ENCODE data around the gene INPP5K.
"Not testable (repeated sequence)": the region's sequence is repeated elsewhere in the genome, so short reads cannot be mapped to it uniquely, and the experiment has no call there.

INPP5K gene

DNA sequence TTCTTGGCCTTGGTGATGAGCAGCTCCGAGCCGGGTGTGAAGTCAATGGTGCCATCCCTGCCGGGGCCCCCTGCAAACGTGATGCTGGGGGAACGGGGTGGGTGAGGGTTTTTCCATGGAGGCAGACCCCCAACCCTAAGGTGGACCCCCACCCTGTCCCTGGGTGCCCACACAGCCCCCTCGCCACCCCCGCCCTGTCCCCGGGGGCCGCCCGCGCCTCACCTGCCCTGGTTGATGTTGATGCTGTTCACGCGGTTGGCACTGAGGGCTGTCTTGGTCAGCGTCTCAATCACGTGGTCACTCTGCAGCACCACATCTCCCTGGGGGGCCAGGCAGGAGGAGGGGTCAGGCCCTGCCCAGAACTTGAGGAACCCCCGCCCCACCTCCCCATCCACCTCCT is 49.2 kb downstream of the INPP5K start:
- Histone ChIP-seq H3K4me3 (ENCODE audit: low read length in 2 of 2) (no peak overlapping the region), H3K27me3 (ENCODE audit: control insufficient read depth in 2 of 2, insufficient read depth in 2 of 2, low read length in 2 of 2) (no peaks in the 10 kb centered on the region), H3K9me3 (ENCODE audit: control insufficient read depth in 2 of 2, low read length in 2 of 2) (no peaks in the 10 kb centered on the region), H3K27ac (ENCODE audit: low read depth in 2 of 2, low read length in 2 of 2) (no peak overlapping the region), H3K36me3 (ENCODE audit: control insufficient read depth in 2 of 2, insufficient read depth in 2 of 2, low read length in 2 of 2) (peaks cover 47 to 49% of the 10 kb centered on the region in 2 donors), H3K4me1 (ENCODE audit: control insufficient read depth in 2 of 2, insufficient read depth in 2 of 2, low read length in 2 of 2) (peaks cover 0 to 7% of the 10 kb centered on the region in 2 donors), H3K9ac (ENCODE audit: low read depth in 1 of 2, low read length in 2 of 2) (no peak overlapping the region)

DNA sequence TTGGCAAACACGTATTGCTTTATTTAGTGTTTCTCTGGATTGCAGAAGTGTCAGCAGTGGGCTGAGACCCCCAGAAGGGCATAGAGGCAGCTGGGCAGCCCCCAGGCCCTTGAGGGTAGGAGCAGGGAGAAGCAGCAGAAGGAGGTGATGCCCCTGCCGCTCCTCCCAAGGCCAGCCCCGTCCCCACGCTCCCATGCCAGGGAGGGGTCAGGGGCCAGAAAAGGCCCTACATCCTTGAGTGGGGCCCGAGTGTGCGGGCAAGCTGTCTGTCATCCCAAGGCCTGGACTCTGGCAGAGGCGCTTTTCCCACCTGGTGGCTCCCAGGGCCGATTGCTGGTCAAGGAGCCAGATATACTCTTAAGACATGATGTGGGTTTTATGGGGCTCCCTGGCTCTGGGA is 52.2 kb downstream of the INPP5K start:
- H3K27ac ChIP-seq (ENCODE audit: low read depth in 2 of 2, low read length in 2 of 2), result no peak overlapping the region
- H3K36me3 ChIP-seq (ENCODE audit: control insufficient read depth in 2 of 2, insufficient read depth in 2 of 2, low read length in 2 of 2), result peaks cover 34 to 39% of the 10 kb centered on the region in 2 donors
- no peaks in the 10 kb centered on the region for H3K9me3 ChIP-seq (ENCODE audit: control insufficient read depth in 2 of 2, low read length in 2 of 2)
- no peak overlapping the region for H3K9ac ChIP-seq (ENCODE audit: low read depth in 1 of 2, low read length in 2 of 2)
- H3K4me3 ChIP-seq (ENCODE audit: low read length in 2 of 2), result no peak overlapping the region
- H3K4me1 ChIP-seq (ENCODE audit: control insufficient read depth in 2 of 2, insufficient read depth in 2 of 2, low read length in 2 of 2), result peaks cover 4 to 14% of the 10 kb centered on the region in 2 donors
- H3K27me3 ChIP-seq (ENCODE audit: control insufficient read depth in 2 of 2, insufficient read depth in 2 of 2, low read length in 2 of 2), result no peaks in the 10 kb centered on the region

DNA sequence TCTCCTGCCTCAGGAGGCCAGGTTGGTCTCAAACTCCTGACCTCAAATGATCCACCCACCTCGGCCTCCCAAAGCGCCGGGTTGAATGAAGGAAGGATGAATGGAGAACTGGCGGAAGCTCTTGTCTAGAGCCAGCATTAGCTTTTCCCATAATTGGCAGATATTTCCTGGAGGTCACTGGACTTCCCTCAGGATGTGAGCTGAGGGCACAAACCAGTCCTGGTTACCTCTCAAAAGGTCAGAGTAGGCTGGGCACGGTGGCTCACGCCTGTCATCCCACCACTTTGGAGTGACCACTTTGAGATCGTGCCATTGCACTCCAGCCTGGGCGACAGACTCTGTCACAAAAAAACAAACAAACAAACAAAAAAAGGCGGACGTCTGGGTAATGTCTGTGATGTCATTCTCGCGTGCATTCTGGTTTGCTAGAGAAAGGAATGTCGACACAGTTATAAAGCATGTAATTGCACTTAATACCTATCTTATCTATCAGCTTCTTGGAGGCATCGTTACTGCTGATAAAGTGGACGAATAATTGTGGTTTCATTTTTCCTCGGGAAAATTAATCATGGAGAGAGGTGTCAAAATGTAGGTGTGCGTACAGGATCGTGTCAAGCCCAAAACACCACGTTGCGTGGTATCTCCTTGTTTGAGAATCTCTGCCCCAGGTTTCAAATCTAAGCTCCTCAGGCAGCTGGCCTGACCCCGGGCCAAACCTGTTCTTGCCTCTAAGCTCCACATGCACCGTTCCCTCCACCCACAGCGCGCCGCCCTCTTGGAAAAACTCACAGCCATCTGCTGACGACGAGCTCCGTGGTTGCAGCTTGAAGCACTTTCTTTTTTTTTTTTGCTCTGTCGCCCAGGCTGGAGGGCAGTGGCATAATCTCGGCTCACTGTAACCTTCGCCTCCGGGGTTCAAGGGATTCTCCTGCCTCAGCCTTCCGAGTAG is 54.0 kb downstream of the INPP5K start:
- Histone ChIP-seq H3K9ac (ENCODE audit: low read depth in 1 of 2, low read length in 2 of 2) (no peak overlapping the region), H3K4me3 (ENCODE audit: low read length in 2 of 2) (no peak overlapping the region)

DNA sequence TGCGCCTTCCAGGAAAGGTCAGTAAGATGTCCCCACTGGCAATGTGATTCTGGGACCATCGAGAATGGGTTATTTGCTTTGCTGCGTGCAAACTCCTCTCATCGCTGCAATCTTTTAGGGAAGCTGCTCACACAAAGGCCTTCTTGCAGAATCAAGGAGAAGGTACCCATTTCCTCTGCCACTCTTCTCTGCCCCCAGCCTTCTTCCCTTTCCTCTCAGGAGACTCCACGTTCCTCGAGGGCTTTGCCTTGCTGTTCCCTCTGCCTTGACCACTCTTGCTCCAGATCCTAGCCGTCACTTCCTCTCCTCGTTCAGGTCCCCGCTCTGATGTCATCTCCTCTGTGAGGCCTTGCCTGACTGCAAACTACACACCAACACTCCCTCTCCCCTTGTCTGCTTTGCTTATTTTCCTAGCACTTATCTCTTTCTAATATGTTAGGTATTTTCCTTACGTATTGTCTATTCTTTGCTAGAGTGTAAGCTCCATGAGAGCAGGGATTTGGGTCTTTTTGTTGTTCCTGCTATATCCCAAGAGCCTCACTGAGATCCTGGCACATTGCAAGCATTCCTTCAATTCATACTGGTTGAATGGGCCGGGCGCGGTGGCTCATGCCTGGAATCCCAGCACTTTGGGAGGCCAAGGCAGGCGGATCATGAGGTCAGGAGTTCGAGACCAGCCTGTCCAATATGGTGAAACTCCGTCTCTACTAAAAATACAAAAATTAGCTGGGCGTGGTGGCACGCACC is 55.0 kb downstream of the INPP5K start:
- H3K27ac ChIP-seq (ENCODE audit: low read depth in 2 of 2, low read length in 2 of 2), result no peak overlapping the region
- H3K4me1 ChIP-seq (ENCODE audit: control insufficient read depth in 2 of 2, insufficient read depth in 2 of 2, low read length in 2 of 2), result peaks cover 10 to 19% of the 10 kb centered on the region in 2 donors
- H3K9ac ChIP-seq (ENCODE audit: low read depth in 1 of 2, low read length in 2 of 2), result no peak overlapping the region

More for the DNA sequence above, 54.0 kb downstream of the INPP5K start:
- peaks cover 19 to 24% of the 10 kb centered on the region in 2 donors for H3K36me3 ChIP-seq (ENCODE audit: control insufficient read depth in 2 of 2, insufficient read depth in 2 of 2, low read length in 2 of 2)
- peaks cover 4 to 14% of the 10 kb centered on the region in 2 donors for H3K4me1 ChIP-seq (ENCODE audit: control insufficient read depth in 2 of 2, insufficient read depth in 2 of 2, low read length in 2 of 2)
- no peaks in the 10 kb centered on the region for H3K9me3 ChIP-seq (ENCODE audit: control insufficient read depth in 2 of 2, low read length in 2 of 2)
- no peak overlapping the region for H3K27ac ChIP-seq (ENCODE audit: low read depth in 2 of 2, low read length in 2 of 2)
- H3K27me3 ChIP-seq (ENCODE audit: control insufficient read depth in 2 of 2, insufficient read depth in 2 of 2, low read length in 2 of 2), result no peaks in the 10 kb centered on the region

DNA sequence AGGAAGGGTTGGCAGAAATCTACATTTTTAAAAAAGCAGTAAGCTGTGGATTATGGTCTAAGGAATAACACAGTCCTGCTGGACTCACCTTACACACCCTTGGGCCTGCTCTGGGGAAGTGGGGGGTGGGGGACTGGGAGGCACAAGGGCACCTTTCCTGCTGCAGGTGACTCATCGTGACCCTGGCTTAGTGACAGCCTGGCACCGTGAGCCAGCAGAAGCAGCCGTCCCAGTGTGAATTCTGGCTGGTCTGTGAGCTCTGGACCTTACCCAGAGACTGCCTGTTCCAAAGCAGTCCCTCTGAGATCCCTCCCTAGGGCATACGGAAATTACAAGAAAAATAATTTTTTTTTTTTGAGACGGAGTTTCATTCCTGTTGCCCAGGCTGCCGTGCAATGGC is 56.2 kb downstream of the INPP5K start:
- peak overlapping the region; percentile 5 to 62 for H3K27ac ChIP-seq (ENCODE audit: low read depth in 2 of 2, low read length in 2 of 2)

More for the DNA sequence above, 55.0 kb downstream of the INPP5K start:
- Histone ChIP-seq H3K4me3 (ENCODE audit: low read length in 2 of 2) (no peak overlapping the region), H3K27me3 (ENCODE audit: control insufficient read depth in 2 of 2, insufficient read depth in 2 of 2, low read length in 2 of 2) (no peaks in the 10 kb centered on the region), H3K36me3 (ENCODE audit: control insufficient read depth in 2 of 2, insufficient read depth in 2 of 2, low read length in 2 of 2) (peaks cover 15 to 18% of the 10 kb centered on the region in 2 donors), H3K9me3 (ENCODE audit: control insufficient read depth in 2 of 2, low read length in 2 of 2) (no peaks in the 10 kb centered on the region)

DNA sequence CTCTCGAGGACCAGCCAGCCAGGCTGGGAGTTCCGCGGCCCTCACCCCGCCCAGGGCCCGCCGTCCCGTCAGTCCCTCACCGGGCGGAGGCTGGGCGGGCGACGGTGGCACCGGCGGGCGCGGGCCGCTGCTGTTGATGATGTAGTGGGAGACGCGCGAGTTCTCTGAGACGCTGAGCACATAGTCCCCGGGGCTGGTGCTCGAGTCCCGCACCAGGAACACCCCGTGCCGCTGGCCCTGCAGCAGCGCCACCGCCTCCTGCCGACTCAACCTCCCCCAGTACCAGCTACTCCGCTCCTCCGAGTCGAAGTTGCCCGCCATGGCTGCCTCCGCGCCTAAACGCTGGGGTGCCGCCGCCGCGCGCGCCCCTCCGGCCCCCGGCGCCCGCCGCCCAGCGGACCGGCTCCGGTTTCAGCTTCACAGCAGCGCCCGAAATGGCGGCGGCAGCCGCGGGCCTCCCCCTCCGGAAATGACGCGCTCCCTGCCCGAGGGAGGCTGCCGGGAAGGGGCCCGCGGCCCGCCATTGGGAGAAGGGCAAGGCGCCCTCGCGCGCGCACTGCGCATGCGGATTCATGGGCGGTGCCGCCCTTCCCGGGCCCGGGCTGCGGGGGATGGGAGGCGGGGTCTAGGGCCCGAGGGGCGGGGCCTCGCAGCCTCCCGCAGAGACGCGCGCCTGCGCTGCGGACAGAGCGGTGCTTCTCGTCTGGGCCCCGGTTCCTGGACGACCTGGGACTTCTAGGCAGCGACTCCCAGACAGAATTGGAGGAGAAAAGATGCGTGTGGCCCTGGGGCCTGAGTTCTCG is 60.4 kb downstream of the INPP5K start, which contains the start of gene CRK:
Gene CRK, minus strand, starts transcription at position 436 of the 803 bp plus-strand sequence. Its CDS starts 115 bp downstream, at position 321.
- Histone ChIP-seq H3K36me3 (ENCODE audit: control insufficient read depth in 2 of 2, insufficient read depth in 2 of 2, low read length in 2 of 2) (peaks cover 3 to 4% of the 10 kb centered on the region in 2 donors), H3K4me3 (ENCODE audit: low read length in 2 of 2) (peak within 1 kb of the TSS; percentile 87 to 98), H3K27ac (ENCODE audit: low read depth in 2 of 2, low read length in 2 of 2) (peak within 1 kb of the TSS; percentile 99), H3K4me1 (ENCODE audit: control insufficient read depth in 2 of 2, insufficient read depth in 2 of 2, low read length in 2 of 2) (peaks cover 23 to 34% of the 10 kb centered on the region in 2 donors), H3K27me3 (ENCODE audit: control insufficient read depth in 2 of 2, insufficient read depth in 2 of 2, low read length in 2 of 2) (no peaks in the 10 kb centered on the region), H3K9ac (ENCODE audit: low read depth in 1 of 2, low read length in 2 of 2) (peak within 1 kb of the TSS; percentile 88 to 99), H3K9me3 (ENCODE audit: control insufficient read depth in 2 of 2, low read length in 2 of 2) (no peaks in the 10 kb centered on the region)

More for the DNA sequence above, 56.2 kb downstream of the INPP5K start:
- H3K9ac ChIP-seq (ENCODE audit: low read depth in 1 of 2, low read length in 2 of 2), result peak overlapping the region in 1 of 2 donors; percentile 39
- H3K4me3 ChIP-seq (ENCODE audit: low read length in 2 of 2), result no peak overlapping the region
- H3K36me3 ChIP-seq (ENCODE audit: control insufficient read depth in 2 of 2, insufficient read depth in 2 of 2, low read length in 2 of 2), result peaks cover 9 to 12% of the 10 kb centered on the region in 2 donors
- H3K27me3 ChIP-seq (ENCODE audit: control insufficient read depth in 2 of 2, insufficient read depth in 2 of 2, low read length in 2 of 2), result no peaks in the 10 kb centered on the region
- H3K9me3 ChIP-seq (ENCODE audit: control insufficient read depth in 2 of 2, low read length in 2 of 2), result no peaks in the 10 kb centered on the region
- H3K4me1 ChIP-seq (ENCODE audit: control insufficient read depth in 2 of 2, insufficient read depth in 2 of 2, low read length in 2 of 2), result peaks cover 10 to 19% of the 10 kb centered on the region in 2 donors

DNA sequence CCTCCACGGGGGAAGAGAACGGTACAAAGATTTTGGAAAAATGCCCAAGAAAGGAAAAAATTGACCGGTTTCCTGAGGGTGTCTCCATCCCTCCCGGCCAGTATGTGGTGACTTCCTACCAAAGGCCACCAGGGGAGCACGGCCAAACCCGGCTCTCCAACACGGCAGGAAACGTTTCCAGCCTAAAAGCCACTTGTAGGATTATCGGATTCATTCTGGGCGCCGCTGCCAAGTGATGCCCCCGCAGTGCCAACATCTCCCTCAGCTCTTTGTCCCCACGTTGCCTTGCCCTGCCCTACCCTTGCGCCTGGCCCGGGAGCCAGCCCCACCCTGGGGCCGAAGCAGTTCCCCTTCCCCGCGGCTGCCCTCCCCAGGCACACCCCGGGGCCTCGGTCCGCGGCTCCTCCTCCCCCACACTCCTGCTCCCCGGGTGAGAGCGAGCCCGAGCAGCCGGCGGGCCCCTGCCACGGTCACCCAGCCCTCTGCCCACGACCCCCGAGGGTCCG is 61.1 kb downstream of the INPP5K start:
- Histone ChIP-seq H3K9me3 (ENCODE audit: control insufficient read depth in 2 of 2, low read length in 2 of 2) (no peaks in the 10 kb centered on the region), H3K27me3 (ENCODE audit: control insufficient read depth in 2 of 2, insufficient read depth in 2 of 2, low read length in 2 of 2) (no peaks in the 10 kb centered on the region), H3K27ac (ENCODE audit: low read depth in 2 of 2, low read length in 2 of 2) (peak overlapping the region; percentile 99), H3K36me3 (ENCODE audit: control insufficient read depth in 2 of 2, insufficient read depth in 2 of 2, low read length in 2 of 2) (peaks cover 3 to 4% of the 10 kb centered on the region in 2 donors), H3K4me3 (ENCODE audit: low read length in 2 of 2) (peak overlapping the region; percentile 87 to 98), H3K4me1 (ENCODE audit: control insufficient read depth in 2 of 2, insufficient read depth in 2 of 2, low read length in 2 of 2) (peaks cover 23 to 34% of the 10 kb centered on the region in 2 donors), H3K9ac (ENCODE audit: low read depth in 1 of 2, low read length in 2 of 2) (peak overlapping the region; percentile 88 to 99)

DNA sequence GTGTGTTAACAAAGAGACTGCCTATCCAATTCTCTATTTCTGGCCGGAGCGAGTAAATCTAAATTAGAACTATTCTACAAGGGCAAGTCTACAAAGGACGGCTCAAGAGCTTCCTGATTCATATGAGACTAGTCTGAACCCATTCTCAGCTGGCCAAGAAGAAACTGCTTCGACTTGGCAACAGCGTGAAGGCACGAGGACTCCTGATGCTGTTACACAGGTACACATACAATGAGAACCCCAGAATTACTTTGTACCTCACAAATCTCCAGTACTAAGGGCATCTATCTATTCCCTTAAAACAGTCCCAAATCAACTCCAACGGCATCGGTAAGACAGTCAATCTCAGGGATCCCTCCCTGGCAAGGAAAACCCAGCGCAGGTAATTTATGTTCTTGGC is 61.9 kb downstream of the INPP5K start:
- Histone ChIP-seq H3K27ac (ENCODE audit: low read depth in 2 of 2, low read length in 2 of 2) (peak overlapping the region; percentile 99), H3K27me3 (ENCODE audit: control insufficient read depth in 2 of 2, insufficient read depth in 2 of 2, low read length in 2 of 2) (no peaks in the 10 kb centered on the region), H3K9ac (ENCODE audit: low read depth in 1 of 2, low read length in 2 of 2) (peak overlapping the region; percentile 88 to 99), H3K9me3 (ENCODE audit: control insufficient read depth in 2 of 2, low read length in 2 of 2) (no peaks in the 10 kb centered on the region), H3K4me3 (ENCODE audit: low read length in 2 of 2) (peak overlapping the region; percentile 87 to 98), H3K4me1 (ENCODE audit: control insufficient read depth in 2 of 2, insufficient read depth in 2 of 2, low read length in 2 of 2) (peaks cover 17 to 33% of the 10 kb centered on the region in 2 donors), H3K36me3 (ENCODE audit: control insufficient read depth in 2 of 2, insufficient read depth in 2 of 2, low read length in 2 of 2) (peaks cover 3 to 4% of the 10 kb centered on the region in 2 donors)

DNA sequence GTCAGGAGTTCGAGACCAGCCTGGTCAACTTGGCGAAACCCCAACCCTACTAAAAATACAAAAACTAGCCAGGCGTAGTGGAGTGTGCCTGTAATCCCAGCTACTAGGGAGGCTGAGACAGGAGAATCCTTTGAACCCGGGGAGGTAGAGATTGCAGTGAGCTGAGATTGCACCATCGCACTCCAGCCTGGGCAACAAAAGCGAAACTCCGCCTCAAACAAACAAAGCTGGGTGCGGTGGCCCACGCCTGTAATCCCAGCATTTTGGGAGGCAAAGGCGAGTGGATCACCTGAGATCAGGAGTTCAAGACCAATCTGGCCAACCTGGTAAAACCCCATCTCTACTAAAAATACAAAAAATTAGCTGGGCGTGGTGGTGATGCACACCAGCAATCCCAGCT is 62.7 kb downstream of the INPP5K start:
- H3K36me3 ChIP-seq (ENCODE audit: control insufficient read depth in 2 of 2, insufficient read depth in 2 of 2, low read length in 2 of 2); H3K27me3 ChIP-seq (ENCODE audit: control insufficient read depth in 2 of 2, insufficient read depth in 2 of 2, low read length in 2 of 2); H3K9ac ChIP-seq (ENCODE audit: low read depth in 1 of 2, low read length in 2 of 2); H3K9me3 ChIP-seq (ENCODE audit: control insufficient read depth in 2 of 2, low read length in 2 of 2); H3K4me3 ChIP-seq (ENCODE audit: low read length in 2 of 2): not testable (repeated sequence)
- Histone ChIP-seq H3K27ac (ENCODE audit: low read depth in 2 of 2, low read length in 2 of 2) (peak overlapping the region in 1 of 2 donors; percentile 36), H3K4me1 (ENCODE audit: control insufficient read depth in 2 of 2, insufficient read depth in 2 of 2, low read length in 2 of 2) (peaks cover 18 to 40% of the 10 kb centered on the region in 2 donors)
